NB4 (cell line): ENCODE measurements around the gene FMN2.

ENCODE experiments used
- MYC ChIP-seq: IDR thresholded peaks from 2 replicates; pipeline ENCODE4 v1.6.1; 2011; ENCODE audit warnings: low read depth, low read length
- POLR2A ChIP-seq: IDR thresholded peaks from 2 replicates; pipeline ENCODE4 v1.6.1; 2011; ENCODE audit warnings: mild to moderate bottlenecking; ENCODE audit not compliant: insufficient read length; ENCODE audit errors: extremely low read depth
- TF ChIP-seq, protein P1 (sequence below): IDR thresholded peaks from one replicate; pipeline ENCODE4 v1.5.1; 2012; ENCODE audit warnings: low read depth, low read length
- TF ChIP-seq, protein P2 (sequence below): IDR thresholded peaks from 2 replicates; pipeline ENCODE4 v1.6.1; 2011; ENCODE audit warnings: low read depth, low read length

DNA sequence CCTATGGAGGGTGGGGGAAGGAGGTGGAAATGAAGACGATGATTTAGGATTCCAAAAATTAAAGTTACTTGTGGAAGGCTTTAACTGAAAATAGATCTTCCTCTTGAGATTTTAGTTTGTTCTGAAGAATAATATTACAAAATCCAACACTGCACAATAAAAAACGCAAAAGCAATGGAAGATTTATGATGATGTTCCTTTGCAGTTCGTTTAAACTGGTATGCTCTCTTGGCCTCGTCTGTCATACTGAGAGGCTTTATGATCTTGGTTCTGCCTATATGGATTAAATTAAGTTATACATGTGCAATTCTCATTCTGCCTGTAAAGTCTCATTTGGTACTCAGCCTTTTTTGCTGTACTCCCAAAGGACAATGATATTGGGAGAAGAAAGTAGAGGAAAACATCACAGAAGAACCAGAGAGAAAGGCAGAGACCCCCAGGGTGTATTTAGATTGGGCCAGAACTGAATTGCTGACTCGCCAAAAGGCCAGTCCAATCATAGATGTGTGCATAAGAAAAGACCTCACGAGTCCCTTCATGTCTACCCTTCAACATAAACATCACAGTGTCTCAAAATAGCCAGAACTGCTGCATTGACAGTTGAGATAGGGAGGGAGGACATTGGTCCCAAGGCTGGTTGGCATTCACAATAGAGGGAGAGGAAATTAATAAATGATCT lies 331.7 kb downstream of the FMN2 start:
- TF ChIP-seq, protein P1, sequence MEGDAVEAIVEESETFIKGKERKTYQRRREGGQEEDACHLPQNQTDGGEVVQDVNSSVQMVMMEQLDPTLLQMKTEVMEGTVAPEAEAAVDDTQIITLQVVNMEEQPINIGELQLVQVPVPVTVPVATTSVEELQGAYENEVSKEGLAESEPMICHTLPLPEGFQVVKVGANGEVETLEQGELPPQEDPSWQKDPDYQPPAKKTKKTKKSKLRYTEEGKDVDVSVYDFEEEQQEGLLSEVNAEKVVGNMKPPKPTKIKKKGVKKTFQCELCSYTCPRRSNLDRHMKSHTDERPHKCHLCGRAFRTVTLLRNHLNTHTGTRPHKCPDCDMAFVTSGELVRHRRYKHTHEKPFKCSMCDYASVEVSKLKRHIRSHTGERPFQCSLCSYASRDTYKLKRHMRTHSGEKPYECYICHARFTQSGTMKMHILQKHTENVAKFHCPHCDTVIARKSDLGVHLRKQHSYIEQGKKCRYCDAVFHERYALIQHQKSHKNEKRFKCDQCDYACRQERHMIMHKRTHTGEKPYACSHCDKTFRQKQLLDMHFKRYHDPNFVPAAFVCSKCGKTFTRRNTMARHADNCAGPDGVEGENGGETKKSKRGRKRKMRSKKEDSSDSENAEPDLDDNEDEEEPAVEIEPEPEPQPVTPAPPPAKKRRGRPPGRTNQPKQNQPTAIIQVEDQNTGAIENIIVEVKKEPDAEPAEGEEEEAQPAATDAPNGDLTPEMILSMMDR = no peak
- TF ChIP-seq POLR2A = no peak
- TF ChIP-seq, protein P2, sequence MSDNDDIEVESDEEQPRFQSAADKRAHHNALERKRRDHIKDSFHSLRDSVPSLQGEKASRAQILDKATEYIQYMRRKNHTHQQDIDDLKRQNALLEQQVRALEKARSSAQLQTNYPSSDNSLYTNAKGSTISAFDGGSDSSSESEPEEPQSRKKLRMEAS = no peak
- no peak for TF ChIP-seq MYC
